Measurements from ENCODE around the gene DMRTA2.

Gene DMRTA2

DNA sequence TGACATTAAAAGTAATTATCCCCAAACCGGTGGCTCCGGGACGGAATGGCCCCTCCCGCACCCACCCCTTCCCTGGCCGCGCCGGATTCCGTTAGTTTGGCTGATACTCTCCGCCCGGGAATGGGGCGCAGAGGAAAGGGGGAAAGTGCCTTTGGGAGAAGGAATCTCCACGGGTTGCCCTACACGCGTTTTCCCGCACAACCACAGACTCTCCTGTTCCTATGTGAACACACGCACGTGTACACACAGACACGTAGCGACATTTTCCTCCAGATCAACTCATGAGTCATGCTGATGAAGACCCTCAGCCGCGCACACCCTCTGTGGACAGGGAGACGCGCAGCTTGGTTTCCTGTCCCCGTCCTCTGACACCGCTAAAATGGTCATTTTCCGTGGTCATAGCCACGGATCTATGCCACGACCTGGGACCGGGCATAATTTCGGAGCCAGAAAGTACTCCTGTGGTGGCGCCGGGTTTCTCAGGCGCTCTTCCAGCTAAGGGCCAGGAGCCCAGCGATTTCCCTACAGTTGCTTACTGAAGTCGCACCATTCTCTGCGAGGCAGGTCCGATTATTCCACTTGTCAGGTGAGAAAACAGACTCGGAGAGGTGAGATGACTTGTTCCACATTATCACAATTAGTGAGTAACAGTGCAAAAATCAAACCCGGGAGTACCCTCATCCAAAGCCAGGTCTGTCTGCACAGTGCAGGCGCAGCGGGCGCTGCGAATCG, 4.0 kb upstream of the DMRTA2 start:
- no peak overlapping the region for H3K4me3 Mint-ChIP-seq
- H3K27me3 Mint-ChIP-seq (ENCODE audit: low read depth) = peaks cover 96% of the 10 kb centered on the region
- H3K36me3 Mint-ChIP-seq (ENCODE audit: low read depth) = peaks cover 6% of the 10 kb centered on the region
- no peaks in the 10 kb centered on the region for H3K9me3 Mint-ChIP-seq
- peak overlapping the region; percentile 57 for H3K27ac Mint-ChIP-seq
- H3K4me1 Mint-ChIP-seq (ENCODE audit: low read depth) = peaks cover 20% of the 10 kb centered on the region

GRCh38 chr1:50426702-50427085, 3.5 kb upstream of the DMRTA2 start:
- no peaks in the 10 kb centered on the region for H3K9me3 Mint-ChIP-seq
- H3K27ac Mint-ChIP-seq = no peak overlapping the region
- H3K4me1 Mint-ChIP-seq (ENCODE audit: low read depth) = peaks cover 24% of the 10 kb centered on the region
- H3K27me3 Mint-ChIP-seq (ENCODE audit: low read depth) = peaks cover 96% of the 10 kb centered on the region
- peaks cover 8% of the 10 kb centered on the region for H3K36me3 Mint-ChIP-seq (ENCODE audit: low read depth)
- H3K4me3 Mint-ChIP-seq = no peak overlapping the region

GRCh38 chr1:50426108-50426700, 3.0 kb upstream of the DMRTA2 start:
- Mint-ChIP-seq H3K4me1 (ENCODE audit: low read depth) (peaks cover 27% of the 10 kb centered on the region), H3K27ac (no peak overlapping the region), H3K9me3 (no peaks in the 10 kb centered on the region), H3K27me3 (ENCODE audit: low read depth) (peaks cover 95% of the 10 kb centered on the region), H3K4me3 (no peak overlapping the region), H3K36me3 (ENCODE audit: low read depth) (peaks cover 9% of the 10 kb centered on the region)

DNA sequence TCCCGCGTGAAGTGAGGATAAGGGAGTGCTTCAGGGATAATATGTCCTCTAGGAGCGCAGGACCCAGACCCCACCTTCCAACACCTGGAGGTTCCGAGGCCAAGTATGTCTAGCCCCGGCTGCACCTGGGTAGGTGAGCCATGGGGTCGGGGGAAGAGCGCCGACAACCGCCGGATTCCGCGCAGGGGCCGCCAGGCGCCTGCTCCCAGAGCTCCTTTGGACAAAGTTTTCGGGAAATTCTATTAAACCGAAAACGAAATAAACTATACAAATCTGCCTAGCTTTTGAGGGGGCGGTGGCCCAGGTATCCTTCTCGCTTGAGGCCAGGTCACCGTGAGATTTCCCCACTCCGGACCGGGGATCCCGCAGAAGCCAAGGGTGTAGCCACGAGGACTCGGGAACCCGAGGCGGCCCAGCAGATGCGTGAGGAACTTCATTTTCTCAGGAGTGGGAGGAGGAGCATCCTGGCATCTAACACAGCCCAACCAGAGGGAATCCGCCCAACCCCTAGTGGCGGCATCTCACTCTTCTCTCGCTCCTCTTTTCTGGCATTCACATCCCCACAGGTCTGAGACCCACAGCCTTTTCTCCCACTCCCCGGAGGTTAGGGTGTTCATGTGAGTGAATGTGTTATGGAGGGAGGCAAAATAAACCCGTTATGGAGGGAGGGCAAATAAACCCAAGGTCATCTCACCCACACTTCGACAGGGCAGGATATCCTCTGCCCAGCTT, 2.3 kb upstream of the DMRTA2 start:
- Mint-ChIP-seq H3K4me3 (no peak overlapping the region), H3K27me3 (ENCODE audit: low read depth) (peaks cover 90% of the 10 kb centered on the region), H3K36me3 (ENCODE audit: low read depth) (peaks cover 9% of the 10 kb centered on the region), H3K9me3 (no peaks in the 10 kb centered on the region), H3K27ac (peak overlapping the region; percentile 20), H3K4me1 (ENCODE audit: low read depth) (peaks cover 28% of the 10 kb centered on the region)

- H3K4me1 Mint-ChIP-seq (ENCODE audit: low read depth) = peaks cover 34% of the 10 kb centered on the region
Measured at GRCh38 chr1:50424884-50425375, 1.7 kb upstream of the DMRTA2 start.

DNA sequence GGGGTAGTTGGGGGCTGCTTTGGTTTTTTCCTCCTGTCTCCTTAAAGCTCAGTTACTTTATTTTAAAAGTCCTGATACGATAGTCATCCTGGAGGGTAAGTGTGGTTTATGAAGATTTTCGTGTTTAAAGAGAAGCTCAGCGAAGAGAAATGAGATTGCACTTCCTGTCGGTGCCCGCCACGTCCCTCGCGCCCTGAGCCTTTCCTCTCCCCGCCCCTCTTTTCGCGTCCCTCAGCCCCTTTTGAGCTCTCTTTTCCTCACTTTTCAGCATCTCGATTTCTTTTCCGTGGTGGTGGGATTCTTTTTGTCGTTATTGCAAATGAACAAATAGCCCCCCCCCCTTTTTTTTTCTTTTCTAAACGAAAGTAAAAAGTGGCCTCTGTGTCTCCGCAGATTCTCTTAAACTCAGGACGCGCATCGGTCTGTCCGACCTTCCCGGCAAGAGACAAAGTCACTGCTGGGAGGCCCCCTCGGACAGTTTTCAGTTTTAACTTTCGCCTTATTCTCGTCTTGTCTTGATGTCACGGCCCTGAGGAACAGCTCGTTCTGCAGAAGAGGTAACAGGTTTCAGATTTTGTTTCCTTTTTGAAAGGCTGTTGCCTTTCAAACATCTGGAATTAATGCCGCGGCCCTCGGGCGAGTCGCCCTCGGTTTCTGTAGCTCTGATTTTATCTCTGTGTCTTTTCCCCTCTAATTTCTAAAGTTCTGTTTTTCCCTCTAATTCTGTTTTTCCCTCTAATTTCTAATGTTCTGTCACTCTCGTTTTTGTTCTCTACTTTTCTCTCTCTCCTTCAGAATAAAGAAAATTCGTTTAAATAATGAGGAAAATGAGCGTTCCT, 1.0 kb upstream of the DMRTA2 start:
- Mint-ChIP-seq H3K9me3 (peaks cover 7% of the 10 kb centered on the region), H3K4me3 (peak overlapping the region; percentile 91), H3K27ac (peak overlapping the region; percentile 65), H3K27me3 (ENCODE audit: low read depth) (peaks cover 91% of the 10 kb centered on the region), H3K36me3 (ENCODE audit: low read depth) (peaks cover 16% of the 10 kb centered on the region), H3K4me1 (ENCODE audit: low read depth) (peaks cover 37% of the 10 kb centered on the region)

More at GRCh38 chr1:50424884-50425375, 1.7 kb upstream of the DMRTA2 start:
- Mint-ChIP-seq H3K4me3 (peak overlapping the region; percentile 91), H3K36me3 (ENCODE audit: low read depth) (peaks cover 14% of the 10 kb centered on the region), H3K9me3 (peaks cover 5% of the 10 kb centered on the region), H3K27me3 (ENCODE audit: low read depth) (peaks cover 92% of the 10 kb centered on the region), H3K27ac (peak overlapping the region; percentile 65)

DNA sequence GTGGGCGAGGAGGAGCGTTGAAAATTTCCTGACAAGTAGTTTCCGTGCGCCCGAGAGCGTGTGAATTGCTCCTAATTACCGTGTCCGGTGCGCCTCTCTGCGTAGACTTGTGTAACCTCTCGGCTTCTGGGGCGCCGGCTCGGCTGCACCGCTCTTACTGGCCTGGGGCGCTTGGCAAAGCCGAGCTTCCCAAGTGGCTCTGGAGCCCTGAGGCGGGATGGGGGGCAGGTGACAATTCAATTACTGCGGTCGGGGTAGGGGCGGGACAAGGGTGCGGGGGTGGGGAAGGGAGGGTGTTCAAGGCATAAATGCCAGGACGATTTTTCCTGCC, 392 bp upstream of the DMRTA2 start:
- peaks cover 7% of the 10 kb centered on the region for H3K9me3 Mint-ChIP-seq
- no peak overlapping the region for H3K27ac Mint-ChIP-seq
- peaks cover 16% of the 10 kb centered on the region for H3K36me3 Mint-ChIP-seq (ENCODE audit: low read depth)
- H3K4me1 Mint-ChIP-seq (ENCODE audit: low read depth) = peaks cover 37% of the 10 kb centered on the region
- peaks cover 84% of the 10 kb centered on the region for H3K27me3 Mint-ChIP-seq (ENCODE audit: low read depth)
- H3K4me3 Mint-ChIP-seq = peak overlapping the region; percentile 65

GRCh38 chr1:50422675-50422945, 633 bp downstream of the DMRTA2 start:
- Mint-ChIP-seq H3K27ac (no peak overlapping the region), H3K27me3 (ENCODE audit: low read depth) (peaks cover 84% of the 10 kb centered on the region), H3K4me1 (ENCODE audit: low read depth) (peaks cover 34% of the 10 kb centered on the region), H3K36me3 (ENCODE audit: low read depth) (peaks cover 16% of the 10 kb centered on the region), H3K4me3 (no peak overlapping the region), H3K9me3 (peaks cover 7% of the 10 kb centered on the region)

- H3K27ac Mint-ChIP-seq = peak overlapping the region; percentile 82
- H3K4me1 Mint-ChIP-seq (ENCODE audit: low read depth) = peaks cover 29% of the 10 kb centered on the region
- H3K27me3 Mint-ChIP-seq (ENCODE audit: low read depth) = peaks cover 84% of the 10 kb centered on the region
- peaks cover 16% of the 10 kb centered on the region for H3K36me3 Mint-ChIP-seq (ENCODE audit: low read depth)
- peak overlapping the region; percentile 23 for H3K4me3 Mint-ChIP-seq
- H3K9me3 Mint-ChIP-seq = peaks cover 7% of the 10 kb centered on the region
Measured at GRCh38 chr1:50421768-50422674, 1.2 kb downstream of the DMRTA2 start.

DNA sequence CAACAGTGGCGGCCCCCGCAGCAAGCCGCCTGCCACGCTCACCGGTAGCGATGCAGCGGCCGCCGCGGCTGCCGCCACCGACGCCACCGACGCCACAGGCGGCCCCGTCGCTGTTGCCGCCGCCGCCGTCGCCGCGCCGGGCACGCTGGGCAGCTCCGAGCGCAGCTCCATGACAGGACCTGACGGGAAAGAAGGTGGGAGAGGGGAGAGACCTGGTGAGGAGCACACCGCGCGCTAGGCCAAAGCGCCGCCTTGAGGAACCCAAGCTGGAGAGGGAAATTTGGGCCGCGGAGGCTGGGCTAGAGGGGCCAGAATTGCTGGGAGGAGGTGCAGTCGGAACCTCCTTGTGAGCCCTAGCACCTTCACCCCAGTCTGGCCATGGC, 1.9 kb downstream of the DMRTA2 start:
- H3K27ac Mint-ChIP-seq = peak overlapping the region; percentile 82
- H3K27me3 Mint-ChIP-seq (ENCODE audit: low read depth) = peaks cover 86% of the 10 kb centered on the region
- peaks cover 33% of the 10 kb centered on the region for H3K4me1 Mint-ChIP-seq (ENCODE audit: low read depth)
- peaks cover 16% of the 10 kb centered on the region for H3K36me3 Mint-ChIP-seq (ENCODE audit: low read depth)
- H3K9me3 Mint-ChIP-seq = peaks cover 7% of the 10 kb centered on the region
- H3K4me3 Mint-ChIP-seq = no peak overlapping the region

GRCh38 chr1:50420689-50421365, 2.4 kb downstream of the DMRTA2 start:
- peak overlapping the region; percentile 89 for H3K27ac Mint-ChIP-seq
- peaks cover 34% of the 10 kb centered on the region for H3K4me1 Mint-ChIP-seq (ENCODE audit: low read depth)
- peak overlapping the region; percentile 66 for H3K4me3 Mint-ChIP-seq
- H3K9me3 Mint-ChIP-seq = peaks cover 7% of the 10 kb centered on the region
- peaks cover 86% of the 10 kb centered on the region for H3K27me3 Mint-ChIP-seq (ENCODE audit: low read depth)
- peaks cover 16% of the 10 kb centered on the region for H3K36me3 Mint-ChIP-seq (ENCODE audit: low read depth)

GRCh38 chr1:50419907-50420677, 3.2 kb downstream of the DMRTA2 start:
- Mint-ChIP-seq H3K27me3 (ENCODE audit: low read depth) (peaks cover 86% of the 10 kb centered on the region), H3K4me3 (peak overlapping the region; percentile 66), H3K27ac (peak overlapping the region; percentile 89), H3K4me1 (ENCODE audit: low read depth) (peaks cover 34% of the 10 kb centered on the region), H3K9me3 (peaks cover 7% of the 10 kb centered on the region), H3K36me3 (ENCODE audit: low read depth) (peaks cover 16% of the 10 kb centered on the region)
